C4-2B (cell line): ENCODE results near the gene NR3C1.

ENCODE experiments used
- CTCF ChIP-seq: fragments of 450-650 bp; conservative IDR thresholded peaks from 2 replicates; pipeline ENCODE4 v1.5.1; 2017; ENCODE audit warnings: mild to moderate bottlenecking
- ZFX ChIP-seq: fragments of 450-650 bp; IDR thresholded peaks from 2 replicates; pipeline ENCODE4 v1.6.1; 2017

GRCh38 chr5:143395638-143396352 is 7.7 kb downstream of the NR3C1 start:
- TF ChIP-seq CTCF (no peak), ZFX (no peak)
